ENCODE measurements around the gene OLFML1.

The OLFML1 gene

GRCh38 chr11:7485186-7486097 lies at the start of gene OLFML1:
OLFML1 (plus strand) TSS chr11:7485506; CDS start chr11:7485876, 370 bp downstream.
- no peak for DNase-seq

GRCh38 chr11:7436146-7436545 lies 49.2 kb upstream of the OLFML1 start:
- DNase-seq = no peak

GRCh38 chr11:7436657-7437056 lies 48.6 kb upstream of the OLFML1 start:
- no peak for DNase-seq

- DNase-seq = no peak
Observed at GRCh38 chr11:7437696-7438095, 47.6 kb upstream of the OLFML1 start.

- no peak for DNase-seq
Observed at GRCh38 chr11:7439746-7440320, 45.5 kb upstream of the OLFML1 start.

- peak; percentile 12 for DNase-seq
Observed at GRCh38 chr11:7442588-7443215, 42.6 kb upstream of the OLFML1 start.

GRCh38 chr11:7444091-7444981 lies 41.0 kb upstream of the OLFML1 start:
- no peak for DNase-seq

GRCh38 chr11:7445564-7445963 lies 39.7 kb upstream of the OLFML1 start:
- no peak for DNase-seq

GRCh38 chr11:7448201-7448600 lies 37.1 kb upstream of the OLFML1 start:
- no peak for DNase-seq

- DNase-seq = no peak
Observed at GRCh38 chr11:7449211-7449840, 36.0 kb upstream of the OLFML1 start.

- DNase-seq = no peak
Observed at GRCh38 chr11:7449841-7450214, 35.5 kb upstream of the OLFML1 start.

- no peak for DNase-seq
Observed at GRCh38 chr11:7450836-7451235, 34.5 kb upstream of the OLFML1 start.

GRCh38 chr11:7451520-7451919 lies 33.8 kb upstream of the OLFML1 start:
- DNase-seq = no peak

GRCh38 chr11:7451952-7452494 lies 33.3 kb upstream of the OLFML1 start:
- DNase-seq = no peak

GRCh38 chr11:7454854-7455253 lies 30.5 kb upstream of the OLFML1 start:
- no peak for DNase-seq

GRCh38 chr11:7457211-7457610 lies 28.1 kb upstream of the OLFML1 start:
- DNase-seq = no peak

- no peak for DNase-seq
Observed at GRCh38 chr11:7462706-7463105, 22.6 kb upstream of the OLFML1 start.

GRCh38 chr11:7467652-7468051 lies 17.7 kb upstream of the OLFML1 start:
- DNase-seq = no peak

- no peak for DNase-seq
Observed at GRCh38 chr11:7469351-7469865, 15.9 kb upstream of the OLFML1 start.

GRCh38 chr11:7471071-7471470 lies 14.2 kb upstream of the OLFML1 start:
- no peak for DNase-seq

GRCh38 chr11:7473717-7474116 lies 11.6 kb upstream of the OLFML1 start:
- no peak for DNase-seq

- DNase-seq = no peak
Observed at GRCh38 chr11:7480113-7480512, 5.2 kb upstream of the OLFML1 start.
